WI38 (cell line): ENCODE results near the gene RHOJ.

Source experiments
- H3K4me3 ChIP-seq: 2 replicates; pipeline ENCODE4 v1.5.1; 2011; ENCODE audit warnings: low read depth, mild to moderate bottlenecking, control low read depth, low read length
- TF ChIP-seq, protein P1 (sequence below): IDR thresholded peaks from 2 replicates; pipeline ENCODE4 v1.5.1; 2012; ENCODE audit warnings: low read depth, mild to moderate bottlenecking, control low read depth, low read length

RHOJ gene

GRCh38 chr14:63286071-63286470 is 81.8 kb downstream of the RHOJ start:
- no peak overlapping the region for H3K4me3 ChIP-seq
- TF ChIP-seq, protein P1, sequence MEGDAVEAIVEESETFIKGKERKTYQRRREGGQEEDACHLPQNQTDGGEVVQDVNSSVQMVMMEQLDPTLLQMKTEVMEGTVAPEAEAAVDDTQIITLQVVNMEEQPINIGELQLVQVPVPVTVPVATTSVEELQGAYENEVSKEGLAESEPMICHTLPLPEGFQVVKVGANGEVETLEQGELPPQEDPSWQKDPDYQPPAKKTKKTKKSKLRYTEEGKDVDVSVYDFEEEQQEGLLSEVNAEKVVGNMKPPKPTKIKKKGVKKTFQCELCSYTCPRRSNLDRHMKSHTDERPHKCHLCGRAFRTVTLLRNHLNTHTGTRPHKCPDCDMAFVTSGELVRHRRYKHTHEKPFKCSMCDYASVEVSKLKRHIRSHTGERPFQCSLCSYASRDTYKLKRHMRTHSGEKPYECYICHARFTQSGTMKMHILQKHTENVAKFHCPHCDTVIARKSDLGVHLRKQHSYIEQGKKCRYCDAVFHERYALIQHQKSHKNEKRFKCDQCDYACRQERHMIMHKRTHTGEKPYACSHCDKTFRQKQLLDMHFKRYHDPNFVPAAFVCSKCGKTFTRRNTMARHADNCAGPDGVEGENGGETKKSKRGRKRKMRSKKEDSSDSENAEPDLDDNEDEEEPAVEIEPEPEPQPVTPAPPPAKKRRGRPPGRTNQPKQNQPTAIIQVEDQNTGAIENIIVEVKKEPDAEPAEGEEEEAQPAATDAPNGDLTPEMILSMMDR = no peak

GRCh38 chr14:63287666-63288483 is 83.6 kb downstream of the RHOJ start:
- TF ChIP-seq, protein P1 = no peak
- H3K4me3 ChIP-seq = no peak overlapping the region

- TF ChIP-seq, protein P1 = no peak
- H3K4me3 ChIP-seq = no peak overlapping the region
Observed at GRCh38 chr14:63288853-63289252, 84.6 kb downstream of the RHOJ start.

DNA sequence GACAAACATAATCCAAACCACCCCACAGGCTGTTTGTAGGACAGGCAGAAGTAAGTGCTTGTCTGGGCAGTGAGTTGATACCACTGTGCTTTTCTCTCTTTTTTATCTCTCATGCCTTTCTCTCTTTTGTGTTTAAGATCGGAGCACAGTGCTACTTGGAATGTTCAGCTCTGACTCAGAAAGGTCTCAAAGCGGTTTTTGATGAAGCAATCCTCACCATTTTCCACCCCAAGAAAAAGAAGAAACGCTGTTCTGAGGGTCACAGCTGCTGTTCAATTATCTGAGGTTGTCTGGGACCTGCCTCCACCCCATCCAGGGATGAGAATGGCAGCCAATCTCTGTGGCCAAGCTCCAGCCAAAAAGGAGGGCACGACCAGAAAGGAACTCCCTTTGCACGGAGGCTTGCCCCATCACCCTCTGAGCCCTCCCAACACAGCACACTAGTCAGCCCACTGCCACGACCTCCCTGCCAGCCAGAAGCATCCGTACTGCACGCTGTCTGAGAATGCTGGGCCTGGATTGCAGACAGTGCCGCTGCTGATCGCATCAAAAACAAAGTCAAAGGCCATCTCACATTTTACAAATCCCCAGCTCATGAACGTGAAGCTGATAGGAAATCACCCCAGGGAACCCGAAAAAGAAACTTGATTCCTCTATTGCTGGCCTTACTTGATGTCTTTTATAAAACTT is 86.6 kb downstream of the RHOJ start:
- H3K4me3 ChIP-seq = no peak overlapping the region
- TF ChIP-seq, protein P1 = no peak

GRCh38 chr14:63292805-63293204 is 88.6 kb downstream of the RHOJ start:
- TF ChIP-seq, protein P1 = no peak

GRCh38 chr14:63295231-63295685 is 91.0 kb downstream of the RHOJ start:
- no peak overlapping the region for H3K4me3 ChIP-seq
- TF ChIP-seq, protein P1 = no peak

More at GRCh38 chr14:63292805-63293204, 88.6 kb downstream of the RHOJ start:
- no peak overlapping the region for H3K4me3 ChIP-seq

DNA sequence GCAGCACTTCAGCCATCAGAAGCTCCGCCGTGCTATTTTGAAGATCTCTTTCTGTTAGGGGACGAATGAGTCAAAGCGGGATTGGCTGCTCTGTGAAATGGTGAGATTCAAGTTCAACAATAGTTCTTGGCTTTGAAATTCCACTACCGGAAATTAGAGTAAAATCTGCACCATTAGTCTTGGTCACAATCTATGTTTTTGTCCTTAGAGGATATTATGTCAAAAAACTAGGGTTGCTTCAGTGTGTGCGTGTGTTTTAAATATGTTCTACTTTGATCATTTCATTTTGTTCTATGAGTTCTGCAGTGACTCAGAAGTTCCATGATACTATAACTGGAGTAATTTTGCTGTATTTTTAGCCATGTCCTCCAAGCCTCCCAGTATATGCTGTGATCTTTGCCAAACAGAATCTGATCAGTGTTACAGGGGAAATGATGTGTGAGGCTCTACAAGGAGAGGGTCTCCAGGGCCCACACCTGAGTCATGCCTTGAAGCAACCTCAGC is 91.9 kb downstream of the RHOJ start:
- TF ChIP-seq, protein P1 = no peak
- no peak overlapping the region for H3K4me3 ChIP-seq
